Fibroblast of villous mesenchyme (primary cell): ENCODE data around the gene FTO. TPM values are rescaled to one million over a fixed set of nuclear protein-coding genes. Genes with fewer than 3 reads are reported as not detected.

Experiments used
- DNase-seq: peaks from one replicate; pipeline ENCODE4 v3.0.0-alpha.2; 2010; ENCODE audit warnings: low read depth
- H3K4me3 ChIP-seq: 2 replicates; pipeline ENCODE4 v1.5.1; 2011; ENCODE audit warnings: low read depth, mild to moderate bottlenecking, low read length
- CTCF ChIP-seq: IDR thresholded peaks from 2 replicates; pipeline ENCODE4 v1.5.1; 2012; ENCODE audit warnings: low read depth, mild to moderate bottlenecking, low read length; ENCODE audit not compliant: insufficient read depth
- total RNA-seq: library from RNA; depleted of rRNA; stranded (reverse); fragments of >200 nt; gene quantifications from 2 replicates; pipeline ENCODE4 v1.2.3, GENCODE V29; 2012

The FTO gene
- total RNA-seq, 1 donor = 157 TPM

DNA sequence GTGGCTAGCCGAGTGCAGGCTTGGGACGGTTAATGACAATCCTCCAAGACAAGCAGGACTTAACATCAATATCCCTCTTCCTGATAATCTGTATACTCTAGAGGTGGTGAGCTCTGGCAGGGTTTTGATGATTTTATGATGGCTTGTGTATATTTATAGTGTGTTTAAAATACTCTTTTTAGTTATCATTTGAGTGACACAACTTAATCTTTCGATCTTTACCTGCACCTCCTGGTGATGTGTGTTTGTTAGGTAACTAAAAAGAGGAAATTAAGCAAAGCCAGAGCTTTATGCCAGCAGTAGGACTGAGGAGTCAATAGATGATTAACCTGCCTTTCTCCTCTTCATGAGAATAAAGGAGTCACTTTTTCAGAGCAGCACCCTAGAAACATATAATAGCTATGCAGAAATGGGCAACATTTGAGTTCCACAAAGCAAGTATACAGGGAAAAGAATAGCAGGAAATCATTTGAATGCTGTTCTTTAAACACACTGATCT, 372.1 kb downstream of the FTO start:
- no peak for DNase-seq
- no peak for TF ChIP-seq CTCF
- H3K4me3 ChIP-seq = no peak overlapping the region

DNA sequence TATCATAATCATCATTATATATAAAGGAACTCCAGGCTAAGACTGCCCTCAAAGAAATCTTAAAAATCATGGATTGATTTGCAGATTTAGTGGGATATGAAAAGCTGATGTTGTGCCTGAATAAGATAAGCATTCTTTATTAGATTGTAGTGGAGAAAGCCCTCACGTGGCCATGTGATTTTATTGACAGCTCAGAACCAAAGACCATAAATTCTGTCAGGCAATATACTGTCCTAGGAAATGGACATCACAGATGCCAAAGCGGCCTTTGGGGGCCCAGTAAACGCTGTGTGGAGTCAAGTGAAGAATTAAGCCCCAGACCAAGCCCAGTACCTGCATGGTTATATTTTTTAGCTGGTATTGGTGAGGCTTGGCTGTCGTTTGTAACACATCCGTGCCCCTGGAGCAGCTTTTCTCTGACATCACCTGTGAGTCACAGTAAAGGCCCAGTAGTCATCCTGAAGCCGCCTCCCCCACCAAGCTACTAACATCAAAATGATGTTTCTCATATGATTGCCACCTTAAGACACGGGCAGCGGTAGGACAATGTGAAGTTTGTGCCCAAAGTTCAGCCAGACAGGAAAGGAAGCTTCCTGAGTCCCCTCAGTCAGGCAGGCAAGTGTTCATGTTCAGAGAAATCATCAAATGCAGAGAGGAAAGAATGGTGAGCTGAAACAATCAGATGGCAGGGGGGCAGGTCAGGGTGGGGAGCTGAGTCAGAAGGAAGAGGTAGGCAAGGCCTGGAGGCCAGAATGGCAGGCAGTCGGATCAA, 373.3 kb downstream of the FTO start:
- no peak overlapping the region for H3K4me3 ChIP-seq
- DNase-seq = peak; percentile 34
- no peak for TF ChIP-seq CTCF

DNA sequence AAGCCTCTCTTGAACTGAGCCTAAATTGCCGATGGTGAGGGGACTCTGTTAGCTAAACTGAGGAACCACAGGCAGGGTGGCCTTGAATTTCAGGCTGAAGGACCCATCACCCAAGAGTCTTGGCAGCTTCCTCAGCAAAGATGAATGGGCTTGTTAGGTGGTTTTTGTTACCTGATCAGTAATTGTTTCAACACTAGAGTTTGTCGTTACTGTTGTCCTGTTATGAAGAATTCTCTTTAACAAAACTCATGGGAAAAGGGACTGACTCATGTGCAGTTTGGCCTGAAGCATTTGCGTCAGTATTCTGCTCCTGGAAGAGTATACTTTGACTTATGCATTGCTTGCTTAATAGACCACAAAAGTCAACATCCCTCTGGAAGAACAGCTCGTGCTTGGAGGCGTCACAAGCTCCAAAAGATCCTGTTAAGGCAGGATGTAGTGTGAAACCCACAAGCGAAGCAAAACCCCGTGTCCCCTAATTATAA, 376.6 kb downstream of the FTO start:
- no peak for TF ChIP-seq CTCF
- no peak overlapping the region for H3K4me3 ChIP-seq
- peak; percentile 95 for DNase-seq

- H3K4me3 ChIP-seq = no peak overlapping the region
- DNase-seq = no peak
- no peak for TF ChIP-seq CTCF
Measured at GRCh38 chr16:54086791-54087190, 382.8 kb downstream of the FTO start.

DNA sequence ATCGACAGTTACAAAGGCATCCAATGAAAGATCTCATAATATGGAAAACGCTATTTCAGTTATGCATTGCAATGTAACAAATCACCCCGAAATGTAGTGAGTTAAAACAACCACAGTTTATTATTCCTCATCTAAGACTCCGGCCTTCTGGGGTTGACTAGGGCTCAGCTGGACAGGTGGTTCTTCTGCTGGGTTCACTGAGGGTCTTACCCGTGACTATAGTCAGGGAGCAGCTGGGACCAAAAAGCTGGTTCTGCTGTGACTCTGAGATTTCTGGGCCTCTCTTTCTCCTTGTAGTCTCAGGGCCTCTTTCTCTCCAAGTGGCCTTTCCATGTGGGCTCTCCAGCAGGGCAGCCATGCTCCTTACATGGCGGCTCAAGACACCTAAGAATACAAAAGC, 386.6 kb downstream of the FTO start:
- no peak for DNase-seq
- TF ChIP-seq CTCF = no peak
- no peak overlapping the region for H3K4me3 ChIP-seq

- DNase-seq = no peak
- no peak for TF ChIP-seq CTCF
Measured at GRCh38 chr16:54093281-54093680, 389.3 kb downstream of the FTO start.

More at GRCh38 chr16:54093281-54093680, 389.3 kb downstream of the FTO start:
- no peak overlapping the region for H3K4me3 ChIP-seq
